K562 (cell line): Measurements from ENCODE around the gene ZNF428. TPM values are rescaled to one million over a fixed set of nuclear protein-coding genes. Genes with fewer than 3 reads are reported as not detected.

Experiments
- ATAC-seq: fragments of 200-7000 bp; cut with Tn5 transposase; 3 replicates; pipeline ENCODE4 v1.9.1; 2020; ENCODE audit warnings: moderate library complexity
- BruUV-seq: library from RNA; stranded (reverse); fragments of 400-500 nt; replicated peaks from 2 replicates; lab custom pipeline; 2021; lab: Mats Ljungman, UMichigan
- CTCF ChIA-PET: fragments of 300-600 bp; formaldehyde crosslinking; extraction: SDS; loops from one replicate; lab custom pipeline; 2021; ENCODE audit warnings: low intra/inter-chr PET ratio; lab: Yijun Ruan, JAX
- POLR2A ChIA-PET: fragments of 300-600, 350-650 bp; sonication (Branson Sonifier 250); formaldehyde crosslinking; extraction: SDS; loops from one replicate; lab custom pipeline; 2021; ENCODE audit warnings: antibody characterized with exemption, inconsistent platforms; lab: Yijun Ruan, JAX
- DNase-seq, 4 experiments: peaks; one replicate each; pipeline versions ENCODE4 v3.0.0 to v3.0.0-alpha.2; 2011 to 2018; ENCODE audit warnings: low spot score in 3 of 4, mixed read lengths in 3 of 4; ENCODE audit errors: extremely low read depth in 1 of 4
- FAIRE-seq: peaks from 2 replicates; lab custom pipeline; 2011; peaks lifted over from hg19 to GRCh38; lab: Jason Lieb, UNC
- H2AFZ ChIP-seq: 2 replicates; pipeline ENCODE4 v1.6.0; 2011; ENCODE audit warnings: low read depth, low read length, control low read depth, inconsistent platforms
- H3K27ac ChIP-seq: fragments of 200-600 bp; 3 replicates; pipeline ENCODE4 v1.8.0; 2011; ENCODE audit warnings: low read depth, mild to moderate bottlenecking, control low read depth, inconsistent platforms, low read length, moderate library complexity, mixed read lengths; ENCODE audit errors: extremely low read depth
- H3K27me3 ChIP-seq, 2 experiments: fragments of 300-600 bp in 1 of 2; 2 replicates in 1 of 2; 3 replicates in 1 of 2; pipeline versions ENCODE4 v1.6.0 to v1.8.0; 2011; ENCODE audit warnings: inconsistent platforms in 2 of 2, low read length in 2 of 2, mild to moderate bottlenecking in 1 of 2, mixed read lengths in 1 of 2, moderate library complexity in 1 of 2; ENCODE audit not compliant: control insufficient read depth in 2 of 2, insufficient read depth in 2 of 2
- H3K36me3 ChIP-seq: fragments of 300-600 bp; 3 replicates; pipeline ENCODE4 v1.8.0; 2011; ENCODE audit warnings: mild to moderate bottlenecking, low read length, inconsistent platforms; ENCODE audit not compliant: control insufficient read depth, insufficient read depth
- H3K4me1 ChIP-seq, 2 experiments: fragments of 200-600 bp in 1 of 2; replicated peaks in 1 of 2; 2 replicates in 1 of 2; 3 replicates in 1 of 2; pipeline versions ENCODE4 v1.5.1 to v1.8.0; 2011; ENCODE audit warnings: inconsistent platforms in 2 of 2, low read length in 2 of 2, mild to moderate bottlenecking in 1 of 2, mixed read lengths in 1 of 2, moderate library complexity in 1 of 2; ENCODE audit not compliant: control insufficient read depth in 2 of 2, insufficient read depth in 2 of 2
- H3K4me2 ChIP-seq: 2 replicates; pipeline ENCODE4 v1.6.1; 2011; ENCODE audit warnings: low read length, control low read depth, inconsistent platforms, mixed read lengths; ENCODE audit not compliant: insufficient read depth
- H3K4me3 ChIP-seq: fragments of 200-600 bp; sonication (generic), shearing (Covaris generic); 2 replicates; pipeline ENCODE4 v1.5.1; 2016; ENCODE audit warnings: control low read depth, inconsistent platforms
- H3K79me2 ChIP-seq: fragments of 200-600 bp; 3 replicates; pipeline ENCODE4 v1.8.0; 2011; ENCODE audit warnings: low read length, inconsistent platforms; ENCODE audit not compliant: control insufficient read depth, insufficient read depth
- H3K9ac ChIP-seq, 2 experiments: 2 replicates each; pipeline versions ENCODE4 v1.6.0 to v1.6.1; 2011; ENCODE audit warnings: low read depth in 2 of 2, low read length in 2 of 2, control low read depth in 1 of 2, inconsistent platforms in 1 of 2, mild to moderate bottlenecking in 1 of 2, mixed read lengths in 1 of 2; ENCODE audit not compliant: insufficient read depth in 1 of 2
- H3K9me1 ChIP-seq: one replicate; pipeline ENCODE4 v1.6.0; 2011; ENCODE audit warnings: inconsistent platforms, mild to moderate bottlenecking, low read length, moderate library complexity; ENCODE audit not compliant: control insufficient read depth, insufficient read depth
- H3K9me3 ChIP-seq: replicated peaks from 2 replicates; pipeline ENCODE4 v1.5.1; 2011; ENCODE audit warnings: low read depth, low read length, inconsistent platforms; ENCODE audit not compliant: control insufficient read depth, insufficient read depth
- H4K20me1 ChIP-seq: replicated peaks from 2 replicates; pipeline ENCODE4 v1.6.1; 2011; ENCODE audit warnings: low read length, inconsistent platforms, mixed read lengths; ENCODE audit not compliant: control insufficient read depth, insufficient read depth
- BCOR ChIP-seq: fragments of 450-650 bp; IDR thresholded peaks from 2 replicates; pipeline ENCODE4 v1.6.1; 2016
- CSDE1 ChIP-seq, 2 experiments: fragments of 450-650 bp; IDR thresholded peaks; 2 replicates each; pipeline ENCODE4 v1.6.1; 2016; ENCODE audit warnings: mild to moderate bottlenecking in 1 of 2
- ELK1 ChIP-seq: sonication (generic); formaldehyde crosslinking; IDR thresholded peaks from 2 replicates; pipeline ENCODE4 v1.8.1; 2022; ENCODE audit warnings: missing genetic modification reagents
- ILK ChIP-seq: fragments of 450-650 bp; IDR thresholded peaks from 2 replicates; pipeline ENCODE4 v1.6.1; 2016; ENCODE audit warnings: missing genetic modification characterization, low read depth, mild to moderate bottlenecking, missing compliant biosample characterization, moderate library complexity, borderline replicate concordance
- MBD1 ChIP-seq: fragments of 250-450 bp; sonication (Bioruptor Pico); IDR thresholded peaks from 2 replicates; pipeline ENCODE4 v1.8.0; 2022; ENCODE audit warnings: inconsistent platforms
- NFYB ChIP-seq: IDR thresholded peaks from 2 replicates; pipeline ENCODE4 v1.6.1; 2011; ENCODE audit warnings: mild to moderate bottlenecking, moderate library complexity; ENCODE audit not compliant: insufficient read length; ENCODE audit errors: extremely low read depth
- PHF21A ChIP-seq: fragments of 450-650 bp; IDR thresholded peaks from 2 replicates; pipeline ENCODE4 v1.6.1; 2017; ENCODE audit warnings: low read depth, borderline replicate concordance
- POLR2G ChIP-seq: fragments of 200-400 bp; formaldehyde crosslinking; IDR thresholded peaks from 2 replicates; pipeline ENCODE4 v1.6.1; 2017; ENCODE audit warnings: low read depth, mild to moderate bottlenecking, antibody characterized with exemption, low read length, moderate library complexity
- RAD51 ChIP-seq: fragments of 450-650 bp; IDR thresholded peaks from 2 replicates; pipeline ENCODE4 v1.7.1; 2016; ENCODE audit warnings: low read depth, mild to moderate bottlenecking, borderline replicate concordance
- RBFOX2 ChIP-seq: fragments of 200-400 bp; formaldehyde crosslinking; IDR thresholded peaks from 2 replicates; pipeline ENCODE4 v1.6.1; 2017; ENCODE audit warnings: low read depth, mild to moderate bottlenecking, low read length, moderate library complexity
- RBM25 ChIP-seq: fragments of 200-400 bp; formaldehyde crosslinking; IDR thresholded peaks from 2 replicates; pipeline ENCODE4 v1.6.1; 2018; ENCODE audit warnings: low read length, low read depth, moderate library complexity; ENCODE audit not compliant: severe bottlenecking
- RCOR1 ChIP-seq, 2 experiments: IDR thresholded peaks; 2 replicates each; pipeline ENCODE4 v1.6.1; 2012; ENCODE audit warnings: low read depth in 2 of 2, low read length in 2 of 2, borderline replicate concordance in 1 of 2, improper control_type of control experiment in 1 of 2
- SAFB2 ChIP-seq: fragments of 200-400 bp; formaldehyde crosslinking; IDR thresholded peaks from 2 replicates; pipeline ENCODE4 v1.6.1; 2018; ENCODE audit warnings: borderline replicate concordance, low read length, low read depth, moderate library complexity; ENCODE audit not compliant: severe bottlenecking
- STAT6 ChIP-seq: sonication (generic); formaldehyde crosslinking; IDR thresholded peaks from 2 replicates; pipeline ENCODE4 v1.8.1; 2023; ENCODE audit warnings: mild to moderate bottlenecking, missing genetic modification reagents
- ZNF12 ChIP-seq: sonication (generic); formaldehyde crosslinking; IDR thresholded peaks from 2 replicates; pipeline ENCODE4 v1.4.0; 2020; ENCODE audit warnings: mild to moderate bottlenecking, missing genetic modification reagents
- ZNF79 ChIP-seq: fragments of 250-450 bp; sonication (Bioruptor Pico); IDR thresholded peaks from 2 replicates; pipeline ENCODE4 v1.4.0; 2020; ENCODE audit warnings: low read depth, mild to moderate bottlenecking, moderate library complexity
- WGBS: fragments of 100-300 bp; shearing (Covaris generic); methylation state at CpG from one replicate; pipeline ENCODE4 v1.1.6; 2016; ENCODE audit warnings: low coverage, mixed read lengths; ENCODE audit not compliant: insufficient coverage; ENCODE audit errors: missing lambda C conversion rate; 5-methylcytosine and 5-hydroxymethylcytosine counted together
- in situ Hi-C: fragments of 300-500 bp; cut with MboI; formaldehyde crosslinking; loops from 4 replicates; pipeline ENCODE4 v1.15.0; 2018; ENCODE audit warnings: inconsistent platforms, mixed read lengths
- intact Hi-C: fragments of 100-400 bp; cut with micrococcal nuclease; formaldehyde crosslinking; loops from 2 replicates; pipeline ENCODE4 v1.14.2; 2022
- polyA plus RNA-seq, 8 experiments: library from polyadenylated mRNA; depleted of rRNA in 4 of 8; stranded (reverse) in 5 of 8; unstranded in 3 of 8; fragments of >200 nt; fragmentation: Nextera tagmentation in 2 of 8; fragmentation: Illumina TruSeq in 1 of 8; extraction: Ambion mirVana in 2 of 8; extraction: Trizol in 1 of 8; gene quantifications; 2 replicates each; pipeline versions ENCODE4 v1.2.1 to v1.2.3, GENCODE V29; 2011 to 2014; ENCODE audit warnings: inconsistent platforms in 1 of 8, missing spikeins in 1 of 8
- total RNA-seq, 7 experiments: library from RNA; depleted of rRNA in 6 of 7; stranded (reverse); fragments of >200 nt in 6 of 7; fragmentation: Illumina TruSeq in 2 of 7; extraction: Trizol in 2 of 7; gene quantifications; 2 replicates each; pipeline versions ENCODE4 v1.2.1 to v1.2.3, GENCODE V29; 2011 to 2021; ENCODE audit warnings: low replicate concordance in 1 of 7

ZNF428 gene
- total and polyA plus RNA-seq, 9 of the 15 experiments (the other 6 are each of a cell fraction or from before 2014, with no cell fraction given): 0.15 to 85.7 (median 15.9) TPM

- H3K9me1 ChIP-seq: no peaks in the 10 kb centered on the region
- no peak for ATAC-seq
- no peak overlapping the region for H3K27ac ChIP-seq
- H3K4me3 ChIP-seq: no peak overlapping the region
- in situ Hi-C loops: no loop called here
- no TSS peak for BruUV-seq
- no peak for DNase-seq
- H3K36me3 ChIP-seq: peaks cover 38% of the 10 kb centered on the region; the same call in 2 of the 3 replicates
- H3K79me2 ChIP-seq: peaks cover 41% of the 10 kb centered on the region
- FAIRE-seq: no peak
- peak overlapping the region; percentile 97; the same call in 1 of the 2 replicates for H3K4me2 ChIP-seq
- no peaks in the 10 kb centered on the region for H4K20me1 ChIP-seq
- ChIA-PET POLR2A (interaction anchor here (0.9 to 5.6 kb wide), 2 partner anchors 10 to 45 kb away, joined by 3 to 60 read pairs; partner anchors contain the start of gene SRRM5), CTCF (no interaction called here)
- no peak for TF ChIP-seq MBD1 (CRISPR knock-in tag)
- TF ChIP-seq POLR2G: peak; percentile 45; the same call in 1 of the 2 replicates
- 0 out of 4 replicates have a peak, but pooled peaks of 1 of the 2 experiments have one; percentile 6 for TF ChIP-seq RCOR1 (IDR thresholded peaks at IDR 0.05; ENCODE audit: borderline replicate concordance in 1 of 2, low read depth in 2 of 2, low read length in 2 of 2)
- TF ChIP-seq ILK: no peak
- TF ChIP-seq ELK1: no peak
- no peak for TF ChIP-seq CSDE1 (IDR thresholded peaks at IDR 0.05)
- TF ChIP-seq ZNF12 (CRISPR knock-in tag): no peak
- TF ChIP-seq BCOR: peak; percentile 57
- TF ChIP-seq PHF21A: no peak
- no peak for TF ChIP-seq RAD51
- peak; percentile 66 for TF ChIP-seq RBFOX2
- no peak for TF ChIP-seq ZNF79
- TF ChIP-seq SAFB2: no peak
- TF ChIP-seq NFYB: no peak
- peak; percentile 91 for TF ChIP-seq RBM25
- no peak for TF ChIP-seq STAT6
- peak overlapping the region in 1 of 2 experiments; percentile 8; a peak in 1 of 4 replicates for H3K9ac ChIP-seq
- H2AFZ ChIP-seq: no peak overlapping the region
- no peaks in the 10 kb centered on the region for H3K27me3 ChIP-seq
- H3K9me3 ChIP-seq: no peaks in the 10 kb centered on the region
- 98% methylated on average over 19 of the region's 19 CpGs for WGBS
- peaks cover 15 to 35% of the 10 kb centered on the region in 2 experiments; a peak in 4 of 5 replicates for H3K4me1 ChIP-seq
- intact Hi-C loops: no loop called here
Observed at GRCh38 chr19:43598445-43599240, 20.8 kb downstream of the ZNF428 start.
